HG02642 (cell line): Measurements from ENCODE around the gene ZNG1F.
A peak's percentile ranks its signal among the peaks of the same experiment; 100 is the strongest.
"Not testable (repeated sequence)": the region's sequence is repeated elsewhere in the genome, so short reads cannot be mapped to it uniquely, and the experiment has no call there.

Experiments
- ATAC-seq: cut with Tn5 transposase; IDR thresholded peaks from one replicate; pipeline ENCODE4 v1.9.1; 2021; ENCODE audit warnings: mild to moderate bottlenecking; ENCODE audit not compliant: unreplicated experiment, poor library complexity

Gene ZNG1F

GRCh38 chr9:41124250-41125108 is 64.6 kb downstream of the ZNG1F start:
- not testable (repeated sequence) for ATAC-seq

- ATAC-seq: not testable (repeated sequence)
These were observed 65.3 kb downstream of the ZNG1F start for GRCh38 chr9:41123812-41124211.

- ATAC-seq: not testable (repeated sequence)
These were observed 65.7 kb downstream of the ZNG1F start for GRCh38 chr9:41123396-41123795.

GRCh38 chr9:41120696-41121095 is 68.4 kb downstream of the ZNG1F start:
- ATAC-seq: not testable (repeated sequence)

- ATAC-seq: not testable (repeated sequence)
These were observed 69.4 kb downstream of the ZNG1F start for GRCh38 chr9:41119719-41120118.

- ATAC-seq: not testable (repeated sequence)
These were observed 69.8 kb downstream of the ZNG1F start for GRCh38 chr9:41119311-41119710.

- ATAC-seq: not testable (repeated sequence)
These were observed 75.8 kb downstream of the ZNG1F start for GRCh38 chr9:41113348-41113747.

- not testable (repeated sequence) for ATAC-seq
These were observed 77.7 kb downstream of the ZNG1F start for GRCh38 chr9:41111414-41111813.

GRCh38 chr9:41110913-41111312 is 78.2 kb downstream of the ZNG1F start:
- ATAC-seq: not testable (repeated sequence)

GRCh38 chr9:41109253-41109652 is 79.9 kb downstream of the ZNG1F start:
- not testable (repeated sequence) for ATAC-seq

GRCh38 chr9:41108816-41109215 is 80.3 kb downstream of the ZNG1F start:
- not testable (repeated sequence) for ATAC-seq

GRCh38 chr9:41106472-41107116 is 82.5 kb downstream of the ZNG1F start:
- not testable (repeated sequence) for ATAC-seq

- ATAC-seq: not testable (repeated sequence)
These were observed 83.4 kb downstream of the ZNG1F start for GRCh38 chr9:41105557-41106253.

- not testable (repeated sequence) for ATAC-seq
These were observed 84.6 kb downstream of the ZNG1F start for GRCh38 chr9:41104542-41104941.

GRCh38 chr9:41100508-41100907 is 88.6 kb downstream of the ZNG1F start:
- ATAC-seq: not testable (repeated sequence)

GRCh38 chr9:41098759-41099158 is 90.4 kb downstream of the ZNG1F start:
- ATAC-seq: not testable (repeated sequence)

GRCh38 chr9:41095060-41095459 is 94.1 kb downstream of the ZNG1F start:
- peak; percentile 42 for ATAC-seq

- ATAC-seq: not testable (repeated sequence)
These were observed 94.9 kb downstream of the ZNG1F start for GRCh38 chr9:41094010-41094773.

GRCh38 chr9:41090922-41091321 is 98.2 kb downstream of the ZNG1F start:
- ATAC-seq: not testable (repeated sequence)

- ATAC-seq: not testable (repeated sequence)
These were observed 98.7 kb downstream of the ZNG1F start for GRCh38 chr9:41090386-41090785.
